HepG2 (cell line): ENCODE measurements around the gene C1orf115. TPM values are rescaled to one million over a fixed set of nuclear protein-coding genes. Genes with fewer than 3 reads are reported as not detected.

Experiments
- ATAC-seq: fragments of 200-7000 bp; cut with Tn5 transposase; 3 replicates; pipeline ENCODE4 v1.9.1; 2020; ENCODE audit warnings: mild to moderate bottlenecking, moderate library complexity
- BruUV-seq: library from RNA; stranded (reverse); fragments of 400-500 nt; replicated peaks from 2 replicates; lab custom pipeline; 2021; lab: Mats Ljungman, UMichigan
- CTCF ChIA-PET: fragments of 300-600 bp; formaldehyde crosslinking; extraction: SDS; loops from one replicate; lab custom pipeline; 2021; ENCODE audit warnings: low total read pairs, inconsistent platforms, low intra/inter-chr PET ratio; lab: Yijun Ruan, JAX
- POLR2A ChIA-PET: fragments of 350-600 bp; sonication (Branson Sonifier 250); formaldehyde crosslinking; loops from one replicate; lab custom pipeline; 2020; ENCODE audit warnings: antibody characterized with exemption, inconsistent platforms; lab: Yijun Ruan, JAX
- DNase-seq: peaks from one replicate; pipeline ENCODE4 v3.0.0-alpha.2; 2015; ENCODE audit warnings: low spot score
- FAIRE-seq: peaks from 3 replicates; lab custom pipeline; 2011; peaks lifted over from hg19 to GRCh38; lab: Jason Lieb, UNC
- H2AFZ ChIP-seq: one replicate; pipeline ENCODE4 v1.6.1; 2011; ENCODE audit warnings: low read length, inconsistent platforms
- H3K27ac ChIP-seq: fragments of 300-600 bp; 3 replicates; pipeline ENCODE4 v1.8.0; 2011; ENCODE audit warnings: mixed run types, mild to moderate bottlenecking, mixed read lengths, low read length, inconsistent platforms; ENCODE audit not compliant: insufficient read depth; ENCODE audit errors: extremely low read length
- H3K27me3 ChIP-seq, 2 experiments: fragments of 200-600 bp in 1 of 2; 2 replicates in 1 of 2; 3 replicates in 1 of 2; pipeline versions ENCODE4 v1.6.0 to v1.8.0; 2011; ENCODE audit warnings: low read length in 2 of 2, mild to moderate bottlenecking in 2 of 2, moderate library complexity in 2 of 2, inconsistent platforms in 1 of 2; ENCODE audit not compliant: insufficient read depth in 2 of 2, control insufficient read depth in 1 of 2
- H3K36me3 ChIP-seq, 2 experiments: fragments of 200-600 bp in 1 of 2; replicated peaks in 1 of 2; 2 replicates in 1 of 2; 3 replicates in 1 of 2; pipeline versions ENCODE4 v1.5.1 to v1.8.0; 2011; ENCODE audit warnings: low read length in 2 of 2, inconsistent platforms in 1 of 2; ENCODE audit not compliant: insufficient read depth in 2 of 2, control insufficient read depth in 1 of 2
- H3K4me1 ChIP-seq: 2 replicates; pipeline ENCODE4 v1.5.1; 2012; ENCODE audit warnings: low read length, inconsistent platforms; ENCODE audit not compliant: insufficient read depth
- H3K4me2 ChIP-seq: 2 replicates; pipeline ENCODE4 v1.6.0; 2011; ENCODE audit warnings: low read depth, low read length, inconsistent platforms
- H3K4me3 ChIP-seq, 3 experiments: fragments of 200-600 bp in 1 of 3; sonication (generic), shearing (Covaris generic) in 1 of 3; replicated peaks in 1 of 3; 2 replicates each; pipeline ENCODE4 v1.5.1; 2011 to 2016; ENCODE audit warnings: low read length in 3 of 3, inconsistent platforms in 2 of 3, low read depth in 2 of 3, mild to moderate bottlenecking in 2 of 3, control low read depth in 1 of 3, mixed read lengths in 1 of 3; ENCODE audit not compliant: insufficient read depth in 1 of 3
- H3K79me2 ChIP-seq: one replicate; pipeline ENCODE4 v1.6.1; 2011; ENCODE audit warnings: low read length, inconsistent platforms; ENCODE audit not compliant: insufficient read depth
- H3K9ac ChIP-seq: 2 replicates; pipeline ENCODE4 v1.6.0; 2011; ENCODE audit warnings: mild to moderate bottlenecking, low read depth, low read length, inconsistent platforms; ENCODE audit not compliant: insufficient read depth
- H3K9me3 ChIP-seq: 2 replicates; pipeline ENCODE4 v1.5.1; 2012; ENCODE audit warnings: mild to moderate bottlenecking, low read length
- H4K20me1 ChIP-seq: 2 replicates; pipeline ENCODE4 v1.6.0; 2011; ENCODE audit warnings: inconsistent platforms, mild to moderate bottlenecking, low read length, moderate library complexity; ENCODE audit not compliant: insufficient read depth
- CHCHD3 ChIP-seq: sonication (generic); formaldehyde crosslinking; IDR thresholded peaks from 2 replicates; pipeline ENCODE4 v1.8.0; 2022; ENCODE audit warnings: mild to moderate bottlenecking, missing genetic modification reagents, moderate library complexity
- DPF2 ChIP-seq: sonication (generic); formaldehyde crosslinking; IDR thresholded peaks from 2 replicates; pipeline ENCODE4 v1.4.0; 2020; ENCODE audit warnings: mild to moderate bottlenecking, low read depth, missing genetic modification reagents, borderline replicate concordance
- EP300 ChIP-seq, 3 experiments: sonication (generic) in 1 of 3; formaldehyde crosslinking in 1 of 3; IDR thresholded peaks; 2 replicates each; pipeline versions ENCODE4 v1.5.1 to v1.6.1; 2011 to 2020; ENCODE audit warnings: low read depth in 2 of 3, low read length in 2 of 3, borderline replicate concordance in 1 of 3, improper control_type of control experiment in 1 of 3, mild to moderate bottlenecking in 1 of 3, missing genetic modification reagents in 1 of 3, moderate library complexity in 1 of 3
- HMG20A ChIP-seq: IDR thresholded peaks from 2 replicates; pipeline ENCODE4 v1.6.1; 2016; ENCODE audit warnings: borderline replicate concordance
- MTF2 ChIP-seq: sonication (generic); formaldehyde crosslinking; IDR thresholded peaks from 2 replicates; pipeline ENCODE4 v1.5.0; 2020; ENCODE audit warnings: missing genetic modification reagents, borderline replicate concordance
- PHF5A ChIP-seq: IDR thresholded peaks from one replicate; pipeline ENCODE4 v1.6.1; 2018; ENCODE audit warnings: low read depth, missing genetic modification reagents; ENCODE audit not compliant: unreplicated experiment
- RBFOX2 ChIP-seq: fragments of 200-400 bp; formaldehyde crosslinking; IDR thresholded peaks from 2 replicates; pipeline ENCODE4 v1.6.1; 2017; ENCODE audit warnings: low read depth, mild to moderate bottlenecking, low read length
- RXRA ChIP-seq: sonication (generic); formaldehyde crosslinking; IDR thresholded peaks from 2 replicates; pipeline ENCODE4 v1.5.1; 2020; ENCODE audit warnings: missing genetic modification reagents
- SNAI1 ChIP-seq: sonication (generic); formaldehyde crosslinking; IDR thresholded peaks from 2 replicates; pipeline ENCODE4 v1.5.0; 2020; ENCODE audit warnings: mild to moderate bottlenecking, missing genetic modification reagents, borderline replicate concordance
- STAT5B ChIP-seq: sonication (generic); formaldehyde crosslinking; IDR thresholded peaks from 2 replicates; pipeline ENCODE4 v1.4.0; 2020; ENCODE audit warnings: missing genetic modification reagents
- TRIM24 ChIP-seq: sonication (generic); formaldehyde crosslinking; IDR thresholded peaks from 2 replicates; pipeline ENCODE4 v1.8.0; 2022; ENCODE audit warnings: mild to moderate bottlenecking, missing genetic modification reagents
- ZBTB21 ChIP-seq: sonication (generic); formaldehyde crosslinking; IDR thresholded peaks from 2 replicates; pipeline ENCODE4 v1.4.0; 2020; ENCODE audit warnings: missing genetic modification reagents
- ZC3H4 ChIP-seq: sonication (generic); formaldehyde crosslinking; IDR thresholded peaks from 2 replicates; pipeline ENCODE4 v1.4.0; 2020; ENCODE audit warnings: missing genetic modification reagents, borderline replicate concordance
- ZFP36L2 ChIP-seq: sonication (generic); formaldehyde crosslinking; IDR thresholded peaks from 2 replicates; pipeline ENCODE4 v1.4.0; 2020; ENCODE audit warnings: missing genetic modification reagents
- ZFP37 ChIP-seq: sonication (generic); formaldehyde crosslinking; IDR thresholded peaks from 2 replicates; pipeline ENCODE4 v1.4.0; 2020; ENCODE audit warnings: missing genetic modification reagents, borderline replicate concordance
- ZFP90 ChIP-seq: sonication (generic); formaldehyde crosslinking; IDR thresholded peaks from 2 replicates; pipeline ENCODE4 v1.8.0; 2022; ENCODE audit warnings: missing genetic modification reagents, mild to moderate bottlenecking, inconsistent platforms, borderline replicate concordance
- ZNF713 ChIP-seq: sonication (generic); formaldehyde crosslinking; IDR thresholded peaks from 2 replicates; pipeline ENCODE4 v1.4.0; 2020; ENCODE audit warnings: mild to moderate bottlenecking, missing genetic modification reagents
- ZNF792 ChIP-seq: IDR thresholded peaks from 2 replicates; pipeline ENCODE4 v1.6.1; 2016
- ZSCAN21 ChIP-seq: sonication (generic); formaldehyde crosslinking; IDR thresholded peaks from 2 replicates; pipeline ENCODE4 v1.8.0; 2022; ENCODE audit warnings: mild to moderate bottlenecking, missing genetic modification reagents, moderate library complexity, borderline replicate concordance
- WGBS: methylation state at CpG from one replicate; pipeline ENCODE4 v1.1.6; 2017; ENCODE audit warnings: low lambda C conversion rate; 5-methylcytosine and 5-hydroxymethylcytosine counted together
- in situ Hi-C: cut with HindIII; loops from 2 replicates; pipeline ENCODE4 v1.10.0; 2017; ENCODE audit warnings: low pct_unique_long_range_greater_than_20kb; ENCODE audit not compliant: extremely low pct_ligation_motif_present
- intact Hi-C: fragments of 100-400 bp; cut with micrococcal nuclease; formaldehyde crosslinking; loops from one replicate; pipeline ENCODE4 v1.10.0; 2022; ENCODE audit not compliant: unreplicated experiment
- polyA plus RNA-seq, 8 experiments: library from polyadenylated mRNA; depleted of rRNA in 3 of 8; stranded (reverse) in 7 of 8; unstranded in 1 of 8; fragments of >200 nt; fragmentation: Illumina TruSeq in 4 of 8; extraction: Trizol in 4 of 8; gene quantifications; 2 replicates each; pipeline versions ENCODE4 v1.2.1 to v1.2.3, GENCODE V29; 2011 to 2016; ENCODE audit warnings: low read depth in 4 of 8, missing spikeins in 1 of 8, mixed read lengths in 1 of 8; ENCODE audit not compliant: insufficient read depth in 1 of 8
- total RNA-seq, 5 experiments: library from RNA; depleted of rRNA; stranded (reverse); fragments of >200 nt; fragmentation: Illumina TruSeq; extraction: Trizol; gene quantifications; 2 replicates each; pipeline ENCODE4 v1.2.3, GENCODE V29; 2016; ENCODE audit warnings: low read depth in 1 of 5
- TF ChIP-seq, protein P1 (sequence below): sonication (generic); formaldehyde crosslinking; IDR thresholded peaks from 2 replicates; pipeline ENCODE4 v1.5.0; 2020; ENCODE audit warnings: missing genetic modification reagents, mild to moderate bottlenecking, borderline replicate concordance
- TF ChIP-seq, protein P2 (sequence below): sonication (generic); formaldehyde crosslinking; IDR thresholded peaks from 2 replicates; pipeline ENCODE4 v1.8.0; 2022; ENCODE audit warnings: missing genetic modification reagents, mild to moderate bottlenecking, borderline replicate concordance
- TF ChIP-seq, protein P3 (sequence below): sonication (generic); formaldehyde crosslinking; IDR thresholded peaks from 2 replicates; pipeline ENCODE4 v1.5.1; 2020; ENCODE audit warnings: missing genetic modification reagents, mild to moderate bottlenecking, borderline replicate concordance

C1orf115 gene
- total and polyA plus RNA-seq, 2 of the 13 experiments (the other 11 are each of a cell fraction or from before 2014, with no cell fraction given): 25.2 to 85.9 TPM

DNA sequence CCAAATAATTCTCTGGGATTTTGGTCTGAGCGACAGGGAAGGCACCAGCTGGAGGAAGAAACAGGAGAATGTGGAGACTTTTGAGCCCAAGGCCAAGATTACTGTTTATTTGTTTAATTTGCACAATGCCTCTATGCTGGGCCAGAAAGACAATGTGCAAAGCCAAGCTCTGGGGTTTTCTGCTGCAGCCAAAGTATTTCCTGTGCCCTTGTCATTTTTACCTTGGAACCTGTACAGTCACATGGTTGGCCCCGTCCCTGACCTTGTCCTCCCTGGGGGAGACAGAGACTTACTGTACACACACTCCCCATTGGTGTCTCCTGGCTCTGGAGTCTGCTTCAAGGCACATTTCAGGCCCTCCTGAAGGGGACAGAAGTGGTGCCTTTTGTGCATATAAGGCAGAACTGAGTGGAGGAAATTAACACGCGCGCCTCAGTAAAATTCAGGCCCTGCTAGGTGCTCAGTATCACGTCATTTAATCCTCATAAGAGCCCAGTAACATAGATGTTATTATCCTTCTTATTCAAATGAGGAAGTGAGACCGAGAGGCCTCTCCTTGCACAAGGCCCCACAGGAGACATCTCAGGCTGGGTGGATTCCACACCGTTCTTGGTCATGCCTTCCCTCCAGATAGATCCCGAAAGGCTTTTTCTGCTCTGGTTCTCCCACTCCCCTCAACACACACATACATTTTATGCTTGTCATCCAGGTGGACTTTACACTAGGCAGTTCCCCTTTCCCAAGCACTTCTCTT, 21.1 kb downstream of the C1orf115 start:
- FAIRE-seq: peak; percentile 69
- WGBS: 62% methylated on average over 9 of the region's 9 CpGs
- in situ Hi-C loops: no loop called here
- Histone ChIP-seq H4K20me1 (no peaks in the 10 kb centered on the region), H3K36me3 (no peaks in the 10 kb centered on the region), H3K79me2 (no peaks in the 10 kb centered on the region), H3K4me1 (peaks cover 62% of the 10 kb centered on the region), H2AFZ (no peak overlapping the region), H3K4me2 (peak overlapping the region; percentile 32), H3K27me3 (no peaks in the 10 kb centered on the region), H3K9me3 (no peaks in the 10 kb centered on the region; the same call in 1 of the 2 replicates), H3K9ac (no peak overlapping the region), H3K4me3 (no peak overlapping the region), H3K27ac (peak overlapping the region; percentile 44)
- POLR2A ChIA-PET: interaction anchor here (1.0 to 1.2 kb wide), 3 partner anchors 13 to 37 kb away, joined by 3 read pairs; partner anchors contain the start of gene MTARC2
- ATAC-seq: peak; percentile 43
- peak; percentile 28 for DNase-seq
- BruUV-seq: no TSS peak
- intact Hi-C loops: no loop called here
- CTCF ChIA-PET: no interaction called here
- no peak for TF ChIP-seq TRIM24 (CRISPR knock-in tag)
- 0 out of 2 replicates have a peak, but pooled peaks have one; percentile 23 for TF ChIP-seq DPF2 (CRISPR knock-in tag)
- TF ChIP-seq ZFP37 (CRISPR knock-in tag): no peak
- TF ChIP-seq PHF5A: no peak
- no peak for TF ChIP-seq ZFP36L2 (CRISPR knock-in tag)
- TF ChIP-seq, protein P1, sequence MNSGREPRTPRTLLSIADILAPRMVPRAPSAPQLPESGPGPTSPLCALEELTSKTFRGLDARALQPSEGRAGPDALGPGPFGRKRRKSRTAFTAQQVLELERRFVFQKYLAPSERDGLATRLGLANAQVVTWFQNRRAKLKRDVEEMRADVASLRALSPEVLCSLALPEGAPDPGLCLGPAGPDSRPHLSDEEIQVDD: no peak
- TF ChIP-seq, protein P2, sequence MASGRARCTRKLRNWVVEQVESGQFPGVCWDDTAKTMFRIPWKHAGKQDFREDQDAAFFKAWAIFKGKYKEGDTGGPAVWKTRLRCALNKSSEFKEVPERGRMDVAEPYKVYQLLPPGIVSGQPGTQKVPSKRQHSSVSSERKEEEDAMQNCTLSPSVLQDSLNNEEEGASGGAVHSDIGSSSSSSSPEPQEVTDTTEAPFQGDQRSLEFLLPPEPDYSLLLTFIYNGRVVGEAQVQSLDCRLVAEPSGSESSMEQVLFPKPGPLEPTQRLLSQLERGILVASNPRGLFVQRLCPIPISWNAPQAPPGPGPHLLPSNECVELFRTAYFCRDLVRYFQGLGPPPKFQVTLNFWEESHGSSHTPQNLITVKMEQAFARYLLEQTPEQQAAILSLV (CRISPR knock-in tag): no peak
- TF ChIP-seq ZFP90 (CRISPR knock-in tag): no peak
- no peak for TF ChIP-seq RBFOX2
- TF ChIP-seq EP300 (IDR thresholded peaks at IDR 0.05; ENCODE audit: low read depth in 2 of 2, low read length in 2 of 2): 0 out of 4 replicates have a peak, but pooled peaks of 1 of the 2 experiments have one; percentile 43
- TF ChIP-seq EP300 (CRISPR knock-in tag; IDR thresholded peaks at IDR 0.05; ENCODE audit: borderline replicate concordance): no peak
- no peak for TF ChIP-seq STAT5B (CRISPR knock-in tag)
- TF ChIP-seq HMG20A (CRISPR knock-in tag): peak; percentile 61; the same call in 1 of the 2 replicates
- no peak for TF ChIP-seq ZNF713
- TF ChIP-seq ZNF792 (CRISPR knock-in tag): no peak
- TF ChIP-seq SNAI1 (CRISPR knock-in tag): no peak
- no peak for TF ChIP-seq ZBTB21 (CRISPR knock-in tag)
- TF ChIP-seq MTF2 (CRISPR knock-in tag): no peak
- TF ChIP-seq ZSCAN21 (CRISPR knock-in tag): no peak
- no peak for TF ChIP-seq CHCHD3
- TF ChIP-seq, protein P3, sequence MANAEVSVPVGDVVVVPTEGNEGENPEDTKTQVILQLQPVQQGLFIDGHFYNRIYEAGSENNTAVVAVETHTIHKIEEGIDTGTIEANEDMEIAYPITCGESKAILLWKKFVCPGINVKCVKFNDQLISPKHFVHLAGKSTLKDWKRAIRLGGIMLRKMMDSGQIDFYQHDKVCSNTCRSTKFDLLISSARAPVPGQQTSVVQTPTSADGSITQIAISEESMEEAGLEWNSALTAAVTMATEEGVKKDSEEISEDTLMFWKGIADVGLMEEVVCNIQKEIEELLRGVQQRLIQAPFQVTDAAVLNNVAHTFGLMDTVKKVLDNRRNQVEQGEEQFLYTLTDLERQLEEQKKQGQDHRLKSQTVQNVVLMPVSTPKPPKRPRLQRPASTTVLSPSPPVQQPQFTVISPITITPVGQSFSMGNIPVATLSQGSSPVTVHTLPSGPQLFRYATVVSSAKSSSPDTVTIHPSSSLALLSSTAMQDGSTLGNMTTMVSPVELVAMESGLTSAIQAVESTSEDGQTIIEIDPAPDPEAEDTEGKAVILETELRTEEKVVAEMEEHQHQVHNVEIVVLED (CRISPR knock-in tag): 0 out of 2 replicates have a peak, but pooled peaks have one; percentile 19
- no peak for TF ChIP-seq ZC3H4 (CRISPR knock-in tag)
- TF ChIP-seq RXRA: peak; percentile 54; the same call in 1 of the 2 replicates
